IMR-90 (cell line): ENCODE measurements around the gene ARAP1. TPM values are rescaled to one million over a fixed set of nuclear protein-coding genes. Genes with fewer than 3 reads are reported as not detected.

ENCODE experiments used
- ATAC-seq: fragments of 200-7000 bp; cut with Tn5 transposase; 2 replicates; pipeline ENCODE4 v1.9.1; 2020; ENCODE audit warnings: low read depth, mild to moderate bottlenecking, moderate library complexity
- BruUV-seq: library from RNA; stranded (reverse); fragments of 400-500 nt; replicated peaks from 2 replicates; lab custom pipeline; 2021; lab: Mats Ljungman, UMichigan
- CTCF ChIA-PET: fragments of 300-600 bp; formaldehyde crosslinking; extraction: SDS; loops from one replicate; lab custom pipeline; 2021; ENCODE audit warnings: antibody characterized with exemption; lab: Yijun Ruan, JAX
- POLR2A ChIA-PET: fragments of 300-600 bp; sonication (Branson Sonifier 250); formaldehyde crosslinking; loops from one replicate; lab custom pipeline; 2022; ENCODE audit warnings: antibody characterized with exemption; ENCODE audit not compliant: unreplicated experiment; lab: Charles Lee
- DNase-seq: peaks from one replicate; pipeline ENCODE4 v3.0.0; 2013
- H2AFZ ChIP-seq: replicated peaks from 2 replicates; pipeline ENCODE3; 2013; ENCODE audit warnings: low read length, mild to moderate bottlenecking; ENCODE audit not compliant: poor library complexity
- H2AK5ac ChIP-seq: 2 replicates; pipeline ENCODE4 v1.6.1; 2013; ENCODE audit warnings: low read depth, low read length, inconsistent platforms
- H2AK9ac ChIP-seq: replicated peaks from 2 replicates; pipeline ENCODE3; 2013; ENCODE audit warnings: mild to moderate bottlenecking, low read depth, low read length, moderate library complexity; ENCODE audit not compliant: poor library complexity
- H2BK120ac ChIP-seq: 2 replicates; pipeline ENCODE4 v1.6.1; 2013; ENCODE audit warnings: low read depth, low read length, inconsistent platforms
- H2BK15ac ChIP-seq: 3 replicates; pipeline ENCODE4 v1.6.1; 2013; ENCODE audit warnings: low read depth, low read length, inconsistent platforms
- H2BK20ac ChIP-seq: 2 replicates; pipeline ENCODE4 v1.6.1; 2013; ENCODE audit warnings: low read depth, mild to moderate bottlenecking, inconsistent platforms, low read length, moderate library complexity
- H2BK5ac ChIP-seq: 2 replicates; pipeline ENCODE4 v1.6.1; 2013; ENCODE audit warnings: mild to moderate bottlenecking, low read depth, low read length, inconsistent platforms; ENCODE audit not compliant: poor library complexity, severe bottlenecking
- H3K14ac ChIP-seq: replicated peaks from 2 replicates; pipeline ENCODE4 v1.6.1; 2013; ENCODE audit warnings: low read depth, low read length, inconsistent platforms
- H3K18ac ChIP-seq: 2 replicates; pipeline ENCODE4 v1.6.1; 2013; ENCODE audit warnings: low read depth, low read length, control low read depth
- H3K23ac ChIP-seq: 2 replicates; pipeline ENCODE4 v1.6.1; 2013; ENCODE audit warnings: low read depth, low read length, inconsistent platforms
- H3K27ac ChIP-seq: 2 replicates; pipeline ENCODE4 v1.5.1; 2013; ENCODE audit warnings: mild to moderate bottlenecking, control low read depth, low read length; ENCODE audit not compliant: insufficient read depth
- H3K27me3 ChIP-seq: 2 replicates; pipeline ENCODE4 v1.6.1; 2013; ENCODE audit warnings: low read length; ENCODE audit not compliant: control insufficient read depth, insufficient read depth
- H3K36me3 ChIP-seq: 2 replicates; pipeline ENCODE4 v1.6.1; 2013; ENCODE audit warnings: low read length, mixed read lengths; ENCODE audit not compliant: control insufficient read depth, insufficient read depth
- H3K4ac ChIP-seq: 2 replicates; pipeline ENCODE4 v1.6.1; 2013; ENCODE audit warnings: low read depth, low read length, inconsistent platforms
- H3K4me1 ChIP-seq: 2 replicates; pipeline ENCODE4 v1.6.1; 2013; ENCODE audit warnings: low read length, mixed read lengths; ENCODE audit not compliant: control insufficient read depth, insufficient read depth
- H3K4me2 ChIP-seq: 2 replicates; pipeline ENCODE4 v1.6.1; 2013; ENCODE audit warnings: low read depth, mild to moderate bottlenecking, control low read depth, low read length, moderate library complexity
- H3K4me3 ChIP-seq: 2 replicates; pipeline ENCODE4 v1.5.1; 2013; ENCODE audit warnings: low read depth, mild to moderate bottlenecking, control low read depth, low read length, moderate library complexity; ENCODE audit not compliant: insufficient read depth
- H3K56ac ChIP-seq: 2 replicates; pipeline ENCODE4 v1.6.1; 2013; ENCODE audit warnings: low read length, inconsistent platforms; ENCODE audit not compliant: insufficient read depth; ENCODE audit errors: extremely low read depth
- H3K79me1 ChIP-seq, 2 experiments: 2 replicates each; pipeline ENCODE4 v1.6.1; 2013; ENCODE audit warnings: low read length in 2 of 2, inconsistent platforms in 1 of 2, low read depth in 1 of 2
- H3K9ac ChIP-seq: 2 replicates; pipeline ENCODE4 v1.6.1; 2013; ENCODE audit warnings: low read depth, low read length, control low read depth
- H3K9me1 ChIP-seq: 2 replicates; pipeline ENCODE4 v1.6.1; 2013; ENCODE audit warnings: low read length, inconsistent platforms; ENCODE audit not compliant: insufficient read depth
- H3K9me3 ChIP-seq: 2 replicates; pipeline ENCODE4 v1.6.1; 2013; ENCODE audit warnings: low read length; ENCODE audit not compliant: control insufficient read depth, insufficient read depth
- H4K20me1 ChIP-seq: 2 replicates; pipeline ENCODE4 v1.6.1; 2013; ENCODE audit warnings: low read length, inconsistent platforms; ENCODE audit not compliant: insufficient read depth
- H4K5ac ChIP-seq: 2 replicates; pipeline ENCODE4 v1.6.1; 2013; ENCODE audit warnings: mild to moderate bottlenecking, low read depth, low read length, control low read depth
- H4K8ac ChIP-seq, 2 experiments: 2 replicates each; pipeline ENCODE4 v1.6.1; 2013; ENCODE audit warnings: low read depth in 2 of 2, low read length in 2 of 2, control low read depth in 1 of 2, inconsistent platforms in 1 of 2
- H4K91ac ChIP-seq: 2 replicates; pipeline ENCODE4 v1.6.1; 2013; ENCODE audit warnings: low read depth, low read length, inconsistent platforms; ENCODE audit not compliant: insufficient read depth
- BHLHE40 ChIP-seq: fragments of 150-350 bp; IDR thresholded peaks from 2 replicates; pipeline ENCODE4 v1.6.1; 2016; ENCODE audit warnings: mild to moderate bottlenecking, low read depth, low read length
- CEBPB ChIP-seq: IDR thresholded peaks from 2 replicates; pipeline ENCODE4 v1.6.1; 2012; ENCODE audit warnings: low read depth, low read length, improper control_type of control experiment
- CTCF ChIP-seq: conservative IDR thresholded peaks from 2 replicates; pipeline ENCODE4 v1.5.1; 2012; ENCODE audit warnings: mild to moderate bottlenecking, low read depth, low read length, improper control_type of control experiment
- MAFK ChIP-seq: IDR thresholded peaks from 2 replicates; pipeline ENCODE4 v1.6.1; 2012; ENCODE audit warnings: low read depth, low read length, improper control_type of control experiment
- MXI1 ChIP-seq: IDR thresholded peaks from 2 replicates; pipeline ENCODE4 v1.6.1; 2012; ENCODE audit warnings: low read depth, mild to moderate bottlenecking, low read length, moderate library complexity, borderline replicate concordance
- NFE2L2 ChIP-seq: fragments of 150-350 bp; IDR thresholded peaks from 2 replicates; pipeline ENCODE4 v1.6.1; 2016; ENCODE audit warnings: low read depth, mild to moderate bottlenecking, low read length
- POLR2A ChIP-seq: IDR thresholded peaks from 2 replicates; pipeline ENCODE4 v1.6.1; 2012; ENCODE audit warnings: mild to moderate bottlenecking, low read depth, low read length
- RAD21 ChIP-seq: IDR thresholded peaks from 2 replicates; pipeline ENCODE4 v1.6.1; 2012; ENCODE audit warnings: low read length, improper control_type of control experiment
- RCOR1 ChIP-seq: IDR thresholded peaks from 2 replicates; pipeline ENCODE4 v1.6.1; 2012; ENCODE audit warnings: mild to moderate bottlenecking, low read length, improper control_type of control experiment; ENCODE audit not compliant: insufficient replicate concordance
- RFX5 ChIP-seq: IDR thresholded peaks from 2 replicates; pipeline ENCODE4 v1.8.0; 2012; ENCODE audit warnings: low read depth, mild to moderate bottlenecking, low read length, moderate library complexity
- SMC3 ChIP-seq: fragments of 150-350 bp; IDR thresholded peaks from 2 replicates; pipeline ENCODE4 v1.6.1; 2016; ENCODE audit warnings: low read depth, mild to moderate bottlenecking, antibody characterized with exemption, low read length, moderate library complexity
- WGBS, 2 experiments: methylation state at CpG; one replicate each; pipeline versions ENCODE4 v1.1.5 to v1.1.7; 2013; ENCODE audit warnings: missing lambda C conversion rate in 2 of 2; ENCODE audit not compliant: insufficient read length in 1 of 2; ENCODE audit errors: extremely low coverage in 2 of 2; 5-methylcytosine and 5-hydroxymethylcytosine counted together
- dilution Hi-C: fragments of 300-500 bp; cut with HindIII; formaldehyde crosslinking; loops from one replicate; pipeline ENCODE4 v1.14.3; 2018; ENCODE audit warnings: low sequenced_read_pairs; ENCODE audit not compliant: unreplicated experiment
- in situ Hi-C: fragments of 300-500 bp; cut with MboI; formaldehyde crosslinking; loops from 3 replicates; pipeline ENCODE4 v1.14.3; 2019; ENCODE audit warnings: low sequenced_read_pairs, inconsistent platforms, mixed read lengths
- intact Hi-C: fragments of 100-400 bp; cut with micrococcal nuclease; formaldehyde crosslinking; loops from 2 replicates; pipeline ENCODE4 v1.10.0; 2022
- polyA plus RNA-seq, 3 experiments: library from polyadenylated mRNA; depleted of rRNA; stranded (reverse); fragments of >200 nt; gene quantifications; 2 replicates each; pipeline ENCODE4 v1.2.3, GENCODE V29; 2012; ENCODE audit warnings: low replicate concordance in 1 of 3
- total RNA-seq: library from RNA; depleted of rRNA; stranded (reverse); fragments of >200 nt; gene quantifications from 2 replicates; pipeline ENCODE4 v1.2.3, GENCODE V29; 2012
- TF ChIP-seq, protein P1 (sequence below): fragments of 150-350 bp; IDR thresholded peaks from 2 replicates; pipeline ENCODE4 v1.6.1; 2017; ENCODE audit warnings: mild to moderate bottlenecking, antibody characterized with exemption, low read length, low read depth

Gene ARAP1
- total and polyA plus RNA-seq, 2 of the 4 experiments (the other 2 are of a cell fraction) = 37.6 to 63.1 TPM

GRCh38 chr11:72792437-72793021 is 40.3 kb upstream of the ARAP1 start:
- TF ChIP-seq BHLHE40 = no peak
- TF ChIP-seq MXI1 = no peak
- TF ChIP-seq CEBPB = no peak
- no peak for TF ChIP-seq CTCF
- no peak for TF ChIP-seq RFX5
- no peak for TF ChIP-seq POLR2A
- TF ChIP-seq RAD21 = no peak
- TF ChIP-seq RCOR1 = no peak
- TF ChIP-seq, protein P1, sequence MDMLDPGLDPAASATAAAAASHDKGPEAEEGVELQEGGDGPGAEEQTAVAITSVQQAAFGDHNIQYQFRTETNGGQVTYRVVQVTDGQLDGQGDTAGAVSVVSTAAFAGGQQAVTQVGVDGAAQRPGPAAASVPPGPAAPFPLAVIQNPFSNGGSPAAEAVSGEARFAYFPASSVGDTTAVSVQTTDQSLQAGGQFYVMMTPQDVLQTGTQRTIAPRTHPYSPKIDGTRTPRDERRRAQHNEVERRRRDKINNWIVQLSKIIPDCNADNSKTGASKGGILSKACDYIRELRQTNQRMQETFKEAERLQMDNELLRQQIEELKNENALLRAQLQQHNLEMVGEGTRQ = no peak
- TF ChIP-seq NFE2L2 = no peak
- no peak for TF ChIP-seq SMC3
- no peak for TF ChIP-seq MAFK
- Histone ChIP-seq H3K27me3 (no peaks in the 10 kb centered on the region), H3K4me1 (peaks cover 15% of the 10 kb centered on the region), H2AFZ (peak overlapping the region; percentile 65), H3K9me3 (no peaks in the 10 kb centered on the region), H3K14ac (no peak overlapping the region), H3K9me1 (peaks cover 17% of the 10 kb centered on the region), H2BK5ac (no peak overlapping the region), H3K23ac (no peak overlapping the region), H4K91ac (peak overlapping the region; percentile 33), H3K56ac (no peak overlapping the region), H4K20me1 (peaks cover 6% of the 10 kb centered on the region; the same call in 1 of the 2 replicates), H3K27ac (peak overlapping the region; percentile 2; the same call in 1 of the 2 replicates), H2BK120ac (peak overlapping the region; percentile 48; the same call in 1 of the 2 replicates), H2BK20ac (peak overlapping the region; percentile 69; the same call in 1 of the 2 replicates), H2AK5ac (peak overlapping the region; percentile 43), H3K36me3 (no peaks in the 10 kb centered on the region), H4K5ac (peak overlapping the region; percentile 64; the same call in 1 of the 2 replicates), H3K9ac (no peak overlapping the region), H3K4ac (peak overlapping the region; percentile 88), H2BK15ac (peak overlapping the region; percentile 65; the same call in 1 of the 3 replicates), H3K4me3 (no peak overlapping the region), H3K4me2 (no peak overlapping the region), H3K79me1 (peaks cover 0 to 12% of the 10 kb centered on the region in 2 experiments; a peak in 1 of 4 replicates), H2AK9ac (peak overlapping the region; percentile 57), H4K8ac (peak overlapping the region; percentile 20 to 94; a peak in 3 of 4 replicates), H3K18ac (no peak overlapping the region)
- CTCF ChIA-PET = interaction anchor here (0.8 to 2.3 kb wide), 5 partner anchors 17 to 108 kb away, joined by 3 to 15 read pairs (median 3); no protein-coding TSS in a partner anchor
- no peak for DNase-seq
- intact Hi-C loops (loop anchor here (1.0 kb wide), 1 partner anchor 67 kb away; no protein-coding TSS in a partner anchor), in situ Hi-C loops (loop anchor here (5.0 kb wide), 1 partner anchor 70 kb away; no protein-coding TSS in a partner anchor), dilution Hi-C loops (no loop called here)
- POLR2A ChIA-PET = no interaction called here
- no peak for ATAC-seq
- no CpG with 5 or more reads among the region's 3 CpGs for WGBS, 2 experiments
- BruUV-seq = no TSS peak
